ENCODE measurements around the gene SIRT2. TPM values are rescaled to one million over a fixed set of nuclear protein-coding genes. Genes with fewer than 3 reads are reported as not detected.

Gene SIRT2
- total RNA-seq, 1 experiment from 2014 or later = 15.4 TPM

GRCh38 chr19:38836159-38836982 is 63.0 kb downstream of the SIRT2 start:
- TF ChIP-seq, protein P1, sequence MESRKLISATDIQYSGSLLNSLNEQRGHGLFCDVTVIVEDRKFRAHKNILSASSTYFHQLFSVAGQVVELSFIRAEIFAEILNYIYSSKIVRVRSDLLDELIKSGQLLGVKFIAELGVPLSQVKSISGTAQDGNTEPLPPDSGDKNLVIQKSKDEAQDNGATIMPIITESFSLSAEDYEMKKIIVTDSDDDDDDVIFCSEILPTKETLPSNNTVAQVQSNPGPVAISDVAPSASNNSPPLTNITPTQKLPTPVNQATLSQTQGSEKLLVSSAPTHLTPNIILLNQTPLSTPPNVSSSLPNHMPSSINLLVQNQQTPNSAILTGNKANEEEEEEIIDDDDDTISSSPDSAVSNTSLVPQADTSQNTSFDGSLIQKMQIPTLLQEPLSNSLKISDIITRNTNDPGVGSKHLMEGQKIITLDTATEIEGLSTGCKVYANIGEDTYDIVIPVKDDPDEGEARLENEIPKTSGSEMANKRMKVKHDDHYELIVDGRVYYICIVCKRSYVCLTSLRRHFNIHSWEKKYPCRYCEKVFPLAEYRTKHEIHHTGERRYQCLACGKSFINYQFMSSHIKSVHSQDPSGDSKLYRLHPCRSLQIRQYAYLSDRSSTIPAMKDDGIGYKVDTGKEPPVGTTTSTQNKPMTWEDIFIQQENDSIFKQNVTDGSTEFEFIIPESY (IDR thresholded peaks at IDR 0.05; ENCODE audit: extremely low read depth, insufficient replicate concordance, low read length) = no peak
- 0 out of 2 replicates have a peak, but pooled peaks have one; percentile 5 for TF ChIP-seq SIN3A (IDR thresholded peaks at IDR 0.05; ENCODE audit: low read depth)
- TF ChIP-seq JUND (IDR thresholded peaks at IDR 0.05) = peak; percentile 12; the same call in 1 of the 2 replicates
- no peak for TF ChIP-seq RAD21 (IDR thresholded peaks at IDR 0.05; ENCODE audit: low read depth)
- TF ChIP-seq EZH2 (IDR thresholded peaks at IDR 0.05) = no peak
- no peak for TF ChIP-seq CBX3 (IDR thresholded peaks at IDR 0.05; ENCODE audit: low read depth)
- TF ChIP-seq SP1 (IDR thresholded peaks at IDR 0.05; ENCODE audit: low read depth) = no peak
- TF ChIP-seq, protein P2, sequence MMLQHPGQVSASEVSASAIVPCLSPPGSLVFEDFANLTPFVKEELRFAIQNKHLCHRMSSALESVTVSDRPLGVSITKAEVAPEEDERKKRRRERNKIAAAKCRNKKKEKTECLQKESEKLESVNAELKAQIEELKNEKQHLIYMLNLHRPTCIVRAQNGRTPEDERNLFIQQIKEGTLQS (IDR thresholded peaks at IDR 0.05) = no peak
- ATAC-seq = no peak
- peaks cover 20% of the 10 kb centered on the region for H3K79me2 ChIP-seq (ENCODE audit: insufficient read depth, low read length)
- ChIA-PET RAD21 (ENCODE audit: low non-redundant PET in 1 of 2, low total read pairs in 2 of 2, uncharacterized antibody in 2 of 2, unreplicated experiment in 2 of 2) (no interaction called here), POLR2A (interaction anchor here (2.2 kb wide), 1 partner anchor 13 kb away, joined by 7 read pairs; no protein-coding TSS in a partner anchor), CTCF (no interaction called here)
- DNase-seq (ENCODE audit: low read depth, low spot score) = no peak
- BruUV-seq (replicated peaks) = no TSS peak
- H3K4me3 ChIP-seq (replicated peaks in 1 of 2; ENCODE audit: low read depth in 1 of 2, low read length in 2 of 2) = no peak overlapping the region
- peaks cover 11% of the 10 kb centered on the region; the same call in 1 of the 2 replicates for H4K20me1 ChIP-seq (ENCODE audit: insufficient read depth)
- H3K9me3 ChIP-seq (ENCODE audit: control insufficient read depth in 1 of 2, insufficient read depth in 1 of 2, low read depth in 1 of 2, low read length in 2 of 2) = no peaks in the 10 kb centered on the region
- intact Hi-C loops (cut with micrococcal nuclease) = no loop called here
- H2AFZ ChIP-seq (ENCODE audit: low read depth, low read length, poor library complexity, severe bottlenecking) = no peak overlapping the region
- no peak overlapping the region for H3K4me2 ChIP-seq (ENCODE audit: low read length)
- peaks cover 2 to 33% of the 10 kb centered on the region in 2 experiments; a peak in 3 of 4 replicates for H3K4me1 ChIP-seq (ENCODE audit: control insufficient read depth in 1 of 2, insufficient read depth in 2 of 2, low read length in 2 of 2)
- H3K36me3 ChIP-seq (ENCODE audit: control insufficient read depth in 1 of 2, insufficient read depth in 2 of 2, low read length in 2 of 2) = peaks cover 39 to 51% of the 10 kb centered on the region in 2 experiments
- H3K27me3 ChIP-seq (ENCODE audit: insufficient read depth, low read length) = no peaks in the 10 kb centered on the region
- peak overlapping the region; percentile 15; the same call in 1 of the 2 replicates for H3K27ac ChIP-seq (ENCODE audit: low read depth, low read length)
- H3K9ac ChIP-seq (ENCODE audit: low read length) = no peak overlapping the region
- H3K9me2 ChIP-seq (ENCODE audit: insufficient read depth) = no peaks in the 10 kb centered on the region

Measured in HCT116 (cell line).